Measurements from ENCODE around the gene ARSB. TPM values are rescaled to one million over a fixed set of nuclear protein-coding genes. Genes with fewer than 3 reads are reported as not detected.

The ARSB gene
- total RNA-seq, 4 donors from 2014 or later: 10.0 to 17.4 (median 13.9) TPM

GRCh38 chr5:78833284-78833683 lies 151.8 kb downstream of the ARSB start:
- Histone ChIP-seq H3K27ac (no peak overlapping the region), H3K4me3 (replicated peaks in 1 of 3) (no peak overlapping the region), H3K9me3 (no peaks in the 10 kb centered on the region), H3K27me3 (no peaks in the 10 kb centered on the region), H3K36me3 (no peaks in the 10 kb centered on the region), H3K4me1 (peaks cover 11 to 14% of the 10 kb centered on the region in 2 donors)
- TF ChIP-seq CTCF (IDR thresholded peaks at IDR 0.05): no peak
- TF ChIP-seq POLR2A (IDR thresholded peaks at IDR 0.05): no peak
- intact Hi-C loops (cut with DNase I): no loop called here
- DNase-seq: no peak
- 89 to 96% methylated on average over 3 of the region's 3 CpGs for WGBS, 2 donors

GRCh38 chr5:78830528-78831046 lies 154.5 kb downstream of the ARSB start:
- peaks cover 11 to 14% of the 10 kb centered on the region in 2 donors for H3K4me1 ChIP-seq
- H3K4me3 ChIP-seq (replicated peaks in 1 of 3): no peak overlapping the region
- no peaks in the 10 kb centered on the region for H3K36me3 ChIP-seq
- peak overlapping the region; percentile 43 to 78 (median 64) for H3K27ac ChIP-seq
- no peak for TF ChIP-seq CTCF (IDR thresholded peaks at IDR 0.05)
- TF ChIP-seq POLR2A (IDR thresholded peaks at IDR 0.05): no peak
- no peak for DNase-seq
- WGBS, 2 donors: 35 to 40% methylated on average over 8 of the region's 8 CpGs
- no peaks in the 10 kb centered on the region for H3K27me3 ChIP-seq
- no peaks in the 10 kb centered on the region for H3K9me3 ChIP-seq
- intact Hi-C loops (cut with DNase I): no loop called here

GRCh38 chr5:78829811-78830527 lies 155.1 kb downstream of the ARSB start:
- no peaks in the 10 kb centered on the region for H3K27me3 ChIP-seq
- no peak overlapping the region for H3K4me3 ChIP-seq (replicated peaks in 1 of 3)
- H3K4me1 ChIP-seq: peaks cover 12 to 16% of the 10 kb centered on the region in 2 donors
- peak overlapping the region; percentile 43 to 78 (median 64) for H3K27ac ChIP-seq
- 25 to 28% methylated on average over 6 of the region's 6 CpGs for WGBS, 2 donors
- peak; percentile 92 for DNase-seq
- intact Hi-C loops (cut with DNase I): no loop called here
- H3K9me3 ChIP-seq: no peaks in the 10 kb centered on the region
- TF ChIP-seq CTCF (IDR thresholded peaks at IDR 0.05) (no peak), POLR2A (IDR thresholded peaks at IDR 0.05) (no peak)
- H3K36me3 ChIP-seq: no peaks in the 10 kb centered on the region

- intact Hi-C loops (cut with DNase I): no loop called here
- Histone ChIP-seq H3K27me3 (no peaks in the 10 kb centered on the region), H3K27ac (no peak overlapping the region), H3K4me1 (peaks cover 22 to 23% of the 10 kb centered on the region in 2 donors), H3K36me3 (no peaks in the 10 kb centered on the region), H3K4me3 (replicated peaks in 1 of 3) (no peak overlapping the region), H3K9me3 (no peaks in the 10 kb centered on the region)
- DNase-seq: no peak
- TF ChIP-seq CTCF (IDR thresholded peaks at IDR 0.05) (no peak), POLR2A (IDR thresholded peaks at IDR 0.05) (no peak)
- 66 to 67% methylated on average over 4 of the region's 4 CpGs for WGBS, 2 donors
Measured at GRCh38 chr5:78827725-78828124, 157.4 kb downstream of the ARSB start.

GRCh38 chr5:78824831-78825281 lies 160.3 kb downstream of the ARSB start:
- TF ChIP-seq CTCF (IDR thresholded peaks at IDR 0.05): no peak
- no peak for TF ChIP-seq POLR2A (IDR thresholded peaks at IDR 0.05)
- 51 to 57% methylated on average over 2 of the region's 2 CpGs for WGBS, 2 donors
- Histone ChIP-seq H3K9me3 (no peaks in the 10 kb centered on the region), H3K36me3 (no peaks in the 10 kb centered on the region), H3K4me1 (peaks cover 11 to 19% of the 10 kb centered on the region in 2 donors), H3K27ac (peak overlapping the region in 2 of 3 donors; percentile 48 to 73), H3K27me3 (no peaks in the 10 kb centered on the region), H3K4me3 (replicated peaks in 1 of 3) (no peak overlapping the region)
- intact Hi-C loops (cut with DNase I): no loop called here
- no peak for DNase-seq
